ENCODE data around the gene KCNH5.

The KCNH5 gene

DNA sequence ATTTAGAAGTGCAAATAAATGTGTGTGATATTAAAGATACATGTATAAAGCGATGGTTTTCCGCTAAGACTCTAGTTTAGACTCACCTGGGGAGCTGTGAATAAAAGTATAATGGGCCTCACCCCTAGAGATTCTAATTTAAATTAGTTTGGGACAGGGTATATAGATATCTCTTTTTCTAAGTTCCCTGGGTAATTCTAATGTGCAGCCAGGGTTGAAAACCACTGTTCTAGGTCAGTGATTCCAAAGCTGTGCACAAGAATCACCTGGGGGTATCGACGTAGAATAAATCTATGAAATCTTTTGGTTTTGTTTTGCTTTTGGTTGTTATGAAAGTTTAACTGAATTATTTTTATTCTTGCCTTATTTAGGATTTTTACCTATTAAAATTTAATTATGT, 302.1 kb downstream of the KCNH5 start:
- no peak for DNase-seq (ENCODE audit: extremely low spot score)
- POLR2A ChIA-PET: no interaction called here
- no peak for TF ChIP-seq CTBP1 (IDR thresholded peaks at IDR 0.05; ENCODE audit: borderline replicate concordance)
- no peak for TF ChIP-seq ARNT (IDR thresholded peaks at IDR 0.05)
- no peak for TF ChIP-seq ZNF384 (IDR thresholded peaks at IDR 0.05)
- TF ChIP-seq FOXK2 (IDR thresholded peaks at IDR 0.05): no peak
- no peak for TF ChIP-seq SUZ12 (IDR thresholded peaks at IDR 0.05)
- no peak for TF ChIP-seq SP1 (IDR thresholded peaks at IDR 0.05)
- no peak for TF ChIP-seq FOXA1 (IDR thresholded peaks at IDR 0.05)
- no peak for TF ChIP-seq HDGF (IDR thresholded peaks at IDR 0.05; ENCODE audit: borderline replicate concordance)
- no peak for TF ChIP-seq LEF1 (IDR thresholded peaks at IDR 0.05; ENCODE audit: borderline replicate concordance)
- CTCF ChIA-PET: no interaction called here

DNA sequence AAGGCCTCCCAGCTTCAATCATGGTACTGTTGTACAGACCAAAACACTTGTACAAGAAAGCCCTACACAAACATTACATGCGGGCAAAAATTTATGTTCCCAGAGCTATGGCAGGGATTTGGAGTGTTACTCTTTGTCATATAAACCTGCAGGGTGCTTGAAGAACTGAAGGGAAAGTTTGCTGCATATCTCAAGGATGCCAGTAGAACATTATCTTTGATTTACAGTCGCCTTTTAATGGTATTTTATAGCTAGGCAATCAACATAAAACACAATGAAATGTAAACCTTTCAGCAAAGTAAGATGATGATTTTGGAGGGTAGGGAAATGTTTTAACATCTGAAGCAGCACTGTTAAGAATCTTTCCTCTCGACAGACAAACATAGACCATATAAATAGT, 305.6 kb downstream of the KCNH5 start:
- TF ChIP-seq FOXA1 (IDR thresholded peaks at IDR 0.05): peak; percentile 76; the same call in 1 of the 2 replicates
- no peak for TF ChIP-seq HDGF (IDR thresholded peaks at IDR 0.05; ENCODE audit: borderline replicate concordance)
- no peak for TF ChIP-seq SP1 (IDR thresholded peaks at IDR 0.05)
- no peak for TF ChIP-seq NFRKB (IDR thresholded peaks at IDR 0.05)
- TF ChIP-seq FOXM1 (IDR thresholded peaks at IDR 0.05; ENCODE audit: borderline replicate concordance): peak; percentile 81; the same call in 1 of the 2 replicates
- no peak for TF ChIP-seq SUZ12 (IDR thresholded peaks at IDR 0.05)
- peak; percentile 46; the same call in 1 of the 2 replicates for TF ChIP-seq FOXK2 (IDR thresholded peaks at IDR 0.05)
- TF ChIP-seq, protein P1, sequence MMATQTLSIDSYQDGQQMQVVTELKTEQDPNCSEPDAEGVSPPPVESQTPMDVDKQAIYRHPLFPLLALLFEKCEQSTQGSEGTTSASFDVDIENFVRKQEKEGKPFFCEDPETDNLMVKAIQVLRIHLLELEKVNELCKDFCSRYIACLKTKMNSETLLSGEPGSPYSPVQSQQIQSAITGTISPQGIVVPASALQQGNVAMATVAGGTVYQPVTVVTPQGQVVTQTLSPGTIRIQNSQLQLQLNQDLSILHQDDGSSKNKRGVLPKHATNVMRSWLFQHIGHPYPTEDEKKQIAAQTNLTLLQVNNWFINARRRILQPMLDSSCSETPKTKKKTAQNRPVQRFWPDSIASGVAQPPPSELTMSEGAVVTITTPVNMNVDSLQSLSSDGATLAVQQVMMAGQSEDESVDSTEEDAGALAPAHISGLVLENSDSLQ (IDR thresholded peaks at IDR 0.05): peak; percentile 97
- no peak for TF ChIP-seq BHLHE40 (IDR thresholded peaks at IDR 0.05; ENCODE audit: borderline replicate concordance)
- no peak for TF ChIP-seq L3MBTL2 (conservative IDR thresholded peaks at IDR 0.05)
- TF ChIP-seq LEF1 (IDR thresholded peaks at IDR 0.05; ENCODE audit: borderline replicate concordance): peak; percentile 98
- no peak for TF ChIP-seq ELF4 (IDR thresholded peaks at IDR 0.05)
- peak; percentile 77 for TF ChIP-seq TARDBP (IDR thresholded peaks at IDR 0.05)
- TF ChIP-seq ZNF384 (IDR thresholded peaks at IDR 0.05): no peak; the same call in 1 of the 2 replicates
- TF ChIP-seq CTBP1 (IDR thresholded peaks at IDR 0.05; ENCODE audit: borderline replicate concordance): peak; percentile 98
- TF ChIP-seq ARNT (IDR thresholded peaks at IDR 0.05): peak; percentile 85
- CTCF ChIA-PET: no interaction called here
- POLR2A ChIA-PET: no interaction called here
- DNase-seq (ENCODE audit: extremely low spot score): peak; percentile 57

DNA sequence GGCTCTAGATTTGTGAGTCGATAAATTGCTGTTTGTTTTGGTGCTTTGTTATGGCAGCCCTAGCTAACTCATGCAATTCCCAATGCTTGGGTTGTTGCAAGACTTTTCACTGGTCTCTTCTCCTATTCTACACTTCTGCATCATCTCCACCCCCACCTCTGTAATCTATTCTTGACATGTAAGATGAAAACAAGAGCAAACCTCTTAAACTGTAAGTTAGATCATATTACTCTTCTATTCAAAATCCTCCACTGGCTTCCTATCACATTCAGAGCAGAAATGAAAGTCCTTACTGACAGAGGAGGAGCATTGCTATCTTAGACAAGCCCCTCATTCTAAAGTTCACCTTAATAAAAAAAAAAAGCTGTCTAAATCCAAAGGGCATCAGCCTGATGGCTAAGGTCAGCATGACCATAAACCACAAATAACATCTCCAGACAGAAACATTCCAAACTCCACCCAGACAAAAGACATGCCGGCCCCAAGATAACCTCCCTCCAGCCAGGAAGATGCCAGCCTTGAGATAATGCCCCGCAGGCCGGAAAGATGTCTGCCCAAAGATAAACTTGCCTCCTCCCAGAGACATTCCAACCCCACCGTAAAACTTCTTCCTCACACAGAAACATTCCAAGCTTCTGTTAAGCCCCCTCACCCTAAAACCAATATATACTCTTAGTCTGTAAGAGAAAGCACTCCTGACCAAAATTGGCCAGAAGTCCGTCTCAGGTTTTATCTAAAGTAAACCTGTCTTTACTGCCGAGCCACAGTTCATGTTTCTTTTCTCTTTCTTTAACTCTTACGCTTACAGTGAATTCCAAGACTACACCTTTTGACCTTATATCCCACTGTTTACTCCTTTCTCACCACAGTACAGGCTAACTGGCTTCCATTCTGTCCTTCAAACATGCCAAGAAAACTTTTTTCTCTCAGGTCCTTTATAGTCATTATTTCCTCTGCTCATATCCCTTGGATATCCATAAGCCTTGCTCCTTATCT, 308.9 kb downstream of the KCNH5 start:
- ChIA-PET POLR2A (no interaction called here), CTCF (no interaction called here)
- no peak for DNase-seq (ENCODE audit: extremely low spot score)
- TF ChIP-seq CTBP1 (IDR thresholded peaks at IDR 0.05; ENCODE audit: borderline replicate concordance) (no peak), BHLHE40 (IDR thresholded peaks at IDR 0.05; ENCODE audit: borderline replicate concordance) (no peak), SP1 (IDR thresholded peaks at IDR 0.05) (no peak), TARDBP (IDR thresholded peaks at IDR 0.05) (no peak), FOXK2 (IDR thresholded peaks at IDR 0.05) (no peak), FOXM1 (IDR thresholded peaks at IDR 0.05; ENCODE audit: borderline replicate concordance) (no peak)

DNA sequence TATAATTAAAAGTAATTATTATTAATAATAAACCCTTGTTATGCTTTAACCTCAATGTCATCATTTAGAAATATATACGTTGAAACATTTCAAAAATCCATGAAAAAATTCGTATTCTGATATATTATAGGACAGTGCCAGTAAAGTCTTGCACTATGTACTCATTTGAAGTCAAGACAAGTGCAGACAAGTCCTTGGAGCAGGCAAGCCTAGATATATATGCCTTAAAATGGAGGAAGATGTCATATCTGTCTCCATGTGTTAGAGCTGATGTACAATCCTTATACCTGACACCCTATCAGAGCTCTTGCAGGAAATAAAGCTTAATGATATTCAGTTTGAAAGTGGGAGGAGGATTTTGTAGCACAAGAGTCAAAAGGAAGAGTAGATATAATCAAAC, 310.4 kb downstream of the KCNH5 start:
- no peak for DNase-seq (ENCODE audit: extremely low spot score)
- CTCF ChIA-PET: no interaction called here
- POLR2A ChIA-PET: no interaction called here

DNA sequence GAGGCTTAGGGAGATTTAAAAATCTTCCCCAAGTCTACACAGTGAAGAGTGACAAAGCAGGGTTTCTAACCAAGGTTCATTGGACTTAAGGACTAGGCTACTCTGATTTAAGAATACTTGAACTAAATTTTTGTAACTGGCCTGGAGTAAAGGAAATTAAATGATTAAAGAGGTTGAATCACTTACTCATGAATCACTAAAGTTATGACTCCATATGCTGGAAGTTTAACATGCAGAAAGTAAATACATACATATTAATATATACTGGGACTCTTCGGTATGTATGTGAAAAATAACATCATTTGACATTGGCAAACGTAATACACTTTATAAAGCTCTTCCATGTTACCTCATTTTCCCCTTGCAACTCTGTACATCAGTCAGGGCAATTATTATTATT, 322.9 kb downstream of the KCNH5 start:
- POLR2A ChIA-PET: no interaction called here
- TF ChIP-seq CTBP1 (IDR thresholded peaks at IDR 0.05; ENCODE audit: borderline replicate concordance): no peak
- no peak for TF ChIP-seq LEF1 (IDR thresholded peaks at IDR 0.05; ENCODE audit: borderline replicate concordance)
- TF ChIP-seq, protein P1 (IDR thresholded peaks at IDR 0.05): no peak
- no peak for TF ChIP-seq ARNT (IDR thresholded peaks at IDR 0.05)
- no peak for TF ChIP-seq L3MBTL2 (conservative IDR thresholded peaks at IDR 0.05)
- TF ChIP-seq SP1 (IDR thresholded peaks at IDR 0.05): no peak
- no peak for TF ChIP-seq NFRKB (IDR thresholded peaks at IDR 0.05)
- no peak for TF ChIP-seq ELF4 (IDR thresholded peaks at IDR 0.05)
- no peak for TF ChIP-seq BHLHE40 (IDR thresholded peaks at IDR 0.05; ENCODE audit: borderline replicate concordance)
- TF ChIP-seq FOXM1 (IDR thresholded peaks at IDR 0.05; ENCODE audit: borderline replicate concordance): no peak
- no peak for TF ChIP-seq FOXA1 (IDR thresholded peaks at IDR 0.05)
- no peak for TF ChIP-seq ZNF384 (IDR thresholded peaks at IDR 0.05)
- no peak for TF ChIP-seq FOXK2 (IDR thresholded peaks at IDR 0.05)
- no peak for TF ChIP-seq HDGF (IDR thresholded peaks at IDR 0.05; ENCODE audit: borderline replicate concordance)
- TF ChIP-seq SUZ12 (IDR thresholded peaks at IDR 0.05): no peak
- TF ChIP-seq TARDBP (IDR thresholded peaks at IDR 0.05): no peak
- CTCF ChIA-PET: interaction anchor here (0.6 kb wide), 1 partner anchor 21 kb away, joined by 3 read pairs; no protein-coding TSS in a partner anchor
- DNase-seq (ENCODE audit: extremely low spot score): no peak

More for the DNA sequence above, 310.4 kb downstream of the KCNH5 start:
- TF ChIP-seq SP1 (IDR thresholded peaks at IDR 0.05) (no peak), ZNF384 (IDR thresholded peaks at IDR 0.05) (no peak), L3MBTL2 (conservative IDR thresholded peaks at IDR 0.05) (no peak), LEF1 (IDR thresholded peaks at IDR 0.05; ENCODE audit: borderline replicate concordance) (no peak), NFRKB (IDR thresholded peaks at IDR 0.05) (no peak), FOXM1 (IDR thresholded peaks at IDR 0.05; ENCODE audit: borderline replicate concordance) (no peak), ARNT (IDR thresholded peaks at IDR 0.05) (no peak), FOXA1 (IDR thresholded peaks at IDR 0.05) (no peak), HDGF (IDR thresholded peaks at IDR 0.05; ENCODE audit: borderline replicate concordance) (no peak), TARDBP (IDR thresholded peaks at IDR 0.05) (no peak), SUZ12 (IDR thresholded peaks at IDR 0.05) (no peak), ELF4 (IDR thresholded peaks at IDR 0.05) (no peak), FOXK2 (IDR thresholded peaks at IDR 0.05) (no peak), CTBP1 (IDR thresholded peaks at IDR 0.05; ENCODE audit: borderline replicate concordance) (no peak), BHLHE40 (IDR thresholded peaks at IDR 0.05; ENCODE audit: borderline replicate concordance) (no peak)
- TF ChIP-seq, protein P1 (IDR thresholded peaks at IDR 0.05): no peak

All from HEK293T (cell line).